ENCODE data around the gene FAM13B.
"Not testable (repeated sequence)": the region's sequence is repeated elsewhere in the genome, so short reads cannot be mapped to it uniquely, and the experiment has no call there.

Gene FAM13B

DNA sequence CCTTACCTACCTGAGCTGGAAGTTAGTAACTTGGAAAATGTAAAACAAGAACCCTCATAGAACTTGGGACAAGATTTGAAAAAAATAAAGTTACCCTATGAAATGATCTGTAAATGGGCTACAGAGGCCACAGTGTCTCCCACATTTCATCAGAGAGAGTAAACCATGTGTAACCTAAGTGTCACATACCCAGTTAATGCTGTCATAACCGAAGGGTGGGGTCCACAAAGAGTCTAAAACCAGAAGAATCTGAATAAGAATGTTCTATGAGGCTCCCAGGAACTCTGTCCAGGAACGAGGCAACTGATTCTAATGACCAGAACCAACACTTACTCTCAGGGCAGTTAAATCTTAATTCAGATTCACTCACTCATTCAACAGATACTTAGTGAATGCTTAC lies 1.0 kb upstream of the FAM13B start:
- peak; percentile 38 for DNase-seq (ENCODE audit: low spot score)
- H3K27ac ChIP-seq, result no peak overlapping the region
- TF ChIP-seq, protein P1, sequence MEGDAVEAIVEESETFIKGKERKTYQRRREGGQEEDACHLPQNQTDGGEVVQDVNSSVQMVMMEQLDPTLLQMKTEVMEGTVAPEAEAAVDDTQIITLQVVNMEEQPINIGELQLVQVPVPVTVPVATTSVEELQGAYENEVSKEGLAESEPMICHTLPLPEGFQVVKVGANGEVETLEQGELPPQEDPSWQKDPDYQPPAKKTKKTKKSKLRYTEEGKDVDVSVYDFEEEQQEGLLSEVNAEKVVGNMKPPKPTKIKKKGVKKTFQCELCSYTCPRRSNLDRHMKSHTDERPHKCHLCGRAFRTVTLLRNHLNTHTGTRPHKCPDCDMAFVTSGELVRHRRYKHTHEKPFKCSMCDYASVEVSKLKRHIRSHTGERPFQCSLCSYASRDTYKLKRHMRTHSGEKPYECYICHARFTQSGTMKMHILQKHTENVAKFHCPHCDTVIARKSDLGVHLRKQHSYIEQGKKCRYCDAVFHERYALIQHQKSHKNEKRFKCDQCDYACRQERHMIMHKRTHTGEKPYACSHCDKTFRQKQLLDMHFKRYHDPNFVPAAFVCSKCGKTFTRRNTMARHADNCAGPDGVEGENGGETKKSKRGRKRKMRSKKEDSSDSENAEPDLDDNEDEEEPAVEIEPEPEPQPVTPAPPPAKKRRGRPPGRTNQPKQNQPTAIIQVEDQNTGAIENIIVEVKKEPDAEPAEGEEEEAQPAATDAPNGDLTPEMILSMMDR (conservative IDR thresholded peaks at IDR 0.05; ENCODE audit: low read depth), result no peak
- ChIA-PET CTCF (interaction anchor here (0.6 to 5.3 kb wide), 4 partner anchors 9 to 371 kb away, joined by 4 to 60 read pairs (median 6); no protein-coding TSS in a partner anchor), POLR2A (ENCODE audit: low non-redundant PET) (interaction anchor here (0.6 to 0.7 kb wide), 2 partner anchors 12 to 272 kb away, joined by 3 to 6 read pairs; no protein-coding TSS in a partner anchor)

DNA sequence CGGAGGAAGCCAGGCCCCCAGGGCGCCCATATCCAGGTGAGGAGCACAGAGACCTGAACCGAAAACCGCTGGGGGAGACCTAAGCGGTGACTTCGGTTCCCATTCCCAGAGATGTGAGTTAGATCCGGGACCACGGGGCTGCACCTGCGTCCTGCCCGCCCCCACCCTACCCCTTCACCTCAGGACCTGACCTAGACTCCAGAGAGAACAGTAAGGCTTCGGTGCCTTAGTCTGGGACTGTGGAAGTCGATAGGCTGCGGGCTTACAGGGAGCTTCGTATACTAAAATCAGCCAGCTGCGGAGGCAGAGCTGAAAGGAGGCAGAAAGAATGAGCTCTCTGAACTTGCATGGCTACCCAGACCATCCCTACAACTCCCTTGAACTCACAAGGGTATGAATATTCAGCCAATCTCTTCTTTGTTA lies 518 bp upstream of the FAM13B start:
- H3K27ac ChIP-seq, result peak overlapping the region; percentile 98
- DNase-seq (ENCODE audit: low spot score), result no peak
- TF ChIP-seq, protein P1 (conservative IDR thresholded peaks at IDR 0.05; ENCODE audit: low read depth), result no peak
- ChIA-PET CTCF (interaction anchor here (0.6 to 5.3 kb wide), 4 partner anchors 8 to 371 kb away, joined by 4 to 60 read pairs (median 6); no protein-coding TSS in a partner anchor), POLR2A (ENCODE audit: low non-redundant PET) (interaction anchor here (0.6 to 0.7 kb wide), 2 partner anchors 12 to 271 kb away, joined by 3 to 6 read pairs; no protein-coding TSS in a partner anchor)

DNA sequence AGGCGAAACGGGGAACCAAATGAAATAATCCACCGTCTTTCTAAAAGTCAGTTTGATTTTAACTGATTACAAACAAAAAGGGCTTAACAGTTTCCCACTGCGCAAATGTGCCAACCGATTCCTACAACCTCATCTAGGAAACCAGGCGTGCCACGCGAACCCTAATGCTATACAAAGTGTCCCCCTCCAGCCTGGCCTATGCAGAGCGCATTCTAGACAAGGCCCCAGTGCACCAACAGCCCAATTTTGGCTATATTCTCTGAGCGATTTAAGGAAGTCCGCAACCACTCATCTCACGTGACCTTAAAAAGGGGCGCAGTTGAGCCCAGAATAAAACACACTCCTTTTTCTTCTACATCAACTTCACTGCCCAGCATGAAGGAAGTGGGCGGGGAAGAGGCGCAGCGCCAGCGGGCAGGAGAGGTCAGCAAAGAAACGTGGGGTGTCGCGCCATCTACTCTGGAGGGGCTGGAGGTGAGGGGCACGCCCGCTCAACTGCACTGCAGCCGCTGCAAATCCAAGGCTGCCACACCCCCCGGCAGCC lies 779 bp downstream of the FAM13B start:
- CTCF ChIA-PET, result interaction anchor here (1.0 kb wide), 1 partner anchor 11 kb away, joined by 8 read pairs; no protein-coding TSS in a partner anchor
- peak overlapping the region; percentile 98 for H3K27ac ChIP-seq
- TF ChIP-seq, protein P1 (conservative IDR thresholded peaks at IDR 0.05; ENCODE audit: low read depth), result no peak
- no peak for DNase-seq (ENCODE audit: low spot score)
- POLR2A ChIA-PET (ENCODE audit: low non-redundant PET), result no interaction called here

DNA sequence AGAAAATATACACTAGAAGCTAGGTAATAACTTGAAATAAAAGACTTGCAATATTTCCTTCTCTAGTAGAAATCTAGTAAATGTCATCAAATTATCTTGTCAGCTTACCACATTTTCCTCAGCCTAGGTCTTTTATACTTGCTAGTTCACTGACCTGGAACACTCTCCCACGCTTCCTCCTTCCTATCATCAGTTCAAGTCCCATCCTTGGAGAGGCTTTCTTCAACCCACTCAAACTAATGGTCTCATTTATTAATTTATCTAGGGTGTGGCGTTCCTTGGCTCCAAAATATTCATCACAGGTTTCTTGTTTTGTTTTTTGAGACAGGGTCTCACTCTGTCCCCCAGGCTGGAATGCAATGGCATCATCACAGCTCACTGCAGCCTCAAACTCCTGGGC lies 2.9 kb downstream of the FAM13B start:
- no peak for DNase-seq (ENCODE audit: low spot score)
- POLR2A ChIA-PET (ENCODE audit: low non-redundant PET), result no interaction called here
- no peak overlapping the region for H3K27ac ChIP-seq
- TF ChIP-seq, protein P1 (conservative IDR thresholded peaks at IDR 0.05; ENCODE audit: low read depth), result no peak
- CTCF ChIA-PET, result interaction anchor here (0.7 kb wide), 1 partner anchor 401 kb away, joined by 3 read pairs; no protein-coding TSS in a partner anchor

DNA sequence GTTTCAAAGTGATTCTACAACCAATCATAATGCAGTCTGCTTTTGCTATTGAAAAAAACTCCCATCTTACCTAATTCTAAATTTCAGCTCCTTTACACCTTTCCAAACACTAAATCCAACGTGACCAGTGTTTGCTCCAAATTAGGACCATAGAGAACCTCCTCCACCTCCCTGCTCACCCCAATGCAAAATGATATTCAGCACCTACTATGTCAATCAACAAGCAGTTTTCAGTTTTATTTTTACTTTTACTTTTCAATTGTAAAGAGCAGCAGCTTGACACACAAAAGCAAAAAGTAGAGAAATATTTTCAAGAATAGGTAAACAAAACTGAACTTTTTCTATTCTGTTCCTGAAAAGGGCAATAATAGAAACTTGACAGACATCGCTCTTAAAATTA lies 3.4 kb downstream of the FAM13B start:
- CTCF ChIA-PET, result no interaction called here
- POLR2A ChIA-PET (ENCODE audit: low non-redundant PET), result no interaction called here

DNA sequence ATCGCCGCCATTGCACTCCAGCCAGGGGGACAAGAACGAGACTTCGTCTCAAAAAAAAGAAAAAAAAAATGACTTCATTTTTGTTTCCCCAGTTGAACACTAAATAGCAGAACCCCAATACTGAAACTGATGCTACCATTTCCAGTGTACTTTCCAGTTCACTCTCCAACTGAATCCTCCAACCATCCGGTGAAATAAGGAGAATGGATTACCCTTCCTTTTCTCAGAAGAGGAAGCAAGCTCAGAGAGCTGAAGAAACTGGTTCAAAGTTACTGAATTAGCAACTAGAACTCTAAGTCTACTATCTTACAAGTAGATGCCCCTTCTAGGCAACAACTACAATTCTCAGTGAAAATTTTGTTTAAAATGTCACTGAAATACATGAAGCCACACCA lies 3.9 kb downstream of the FAM13B start:
- TF ChIP-seq, protein P1 (conservative IDR thresholded peaks at IDR 0.05; ENCODE audit: low read depth), result no peak
- no peak overlapping the region for H3K27ac ChIP-seq
- DNase-seq (ENCODE audit: low spot score), result no peak
- CTCF ChIA-PET, result no interaction called here
- POLR2A ChIA-PET (ENCODE audit: low non-redundant PET), result no interaction called here

More for the DNA sequence above, 3.4 kb downstream of the FAM13B start:
- H3K27ac ChIP-seq, result no peak overlapping the region
- no peak for DNase-seq (ENCODE audit: low spot score)
- TF ChIP-seq, protein P1 (conservative IDR thresholded peaks at IDR 0.05; ENCODE audit: low read depth), result no peak

DNA sequence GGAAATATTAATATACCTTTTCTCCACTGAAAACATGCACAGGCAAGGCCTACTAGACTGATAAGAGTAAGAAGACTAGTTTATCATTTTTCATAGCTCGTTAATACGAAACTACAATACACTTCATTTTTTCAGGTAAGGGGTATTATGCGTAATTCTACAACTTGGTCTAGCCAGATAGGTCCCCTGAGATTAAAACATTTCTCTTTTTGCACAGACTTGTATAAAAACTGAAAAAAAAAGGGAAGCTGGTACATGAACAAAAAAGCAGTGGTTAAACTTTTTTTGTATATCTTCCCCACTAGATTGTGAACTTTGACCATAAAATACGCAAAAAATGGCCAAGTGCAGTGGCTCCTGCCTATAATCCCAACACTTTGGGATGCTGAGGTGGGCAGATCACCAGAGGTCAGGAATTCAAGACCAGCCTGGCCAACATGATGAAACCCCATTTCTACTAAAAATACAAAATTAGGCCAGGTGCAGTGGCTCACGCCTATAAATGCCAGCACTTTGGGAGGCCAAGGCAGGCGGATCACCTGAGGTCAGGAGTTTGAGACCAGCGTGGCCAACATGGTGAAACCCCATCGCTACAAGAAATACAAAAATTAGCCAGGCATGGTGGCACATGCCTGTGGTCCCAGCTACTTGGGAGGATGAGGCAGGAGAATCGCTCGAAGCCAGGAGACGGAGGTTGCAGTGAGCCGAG lies 4.5 kb downstream of the FAM13B start:
- POLR2A ChIA-PET (ENCODE audit: low non-redundant PET); H3K27ac ChIP-seq; DNase-seq (ENCODE audit: low spot score): not testable (repeated sequence)
- CTCF ChIA-PET, result interaction anchor here (0.6 to 1.4 kb wide), 3 partner anchors 39 to 250 kb away, joined by 3 read pairs; no protein-coding TSS in a partner anchor

DNA sequence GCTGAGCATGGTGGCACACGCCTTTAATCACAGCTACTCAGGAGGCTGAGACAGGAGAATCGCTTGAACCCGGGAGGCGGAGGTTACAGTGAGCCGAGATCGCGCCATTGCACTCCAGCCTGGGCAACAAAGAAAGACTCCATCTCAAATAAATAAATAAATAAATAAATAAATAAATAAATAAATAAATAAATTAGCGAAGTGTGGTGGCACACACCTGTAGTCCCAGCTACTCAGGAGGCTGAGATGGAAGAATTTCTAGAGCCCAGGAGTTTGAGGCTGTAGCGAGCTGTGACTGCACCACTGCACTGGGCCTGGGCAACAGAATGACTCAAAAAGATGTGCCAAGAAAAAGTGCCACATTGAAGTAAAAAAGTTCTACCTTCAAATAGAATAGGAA lies 6.1 kb downstream of the FAM13B start:
- ChIA-PET POLR2A (ENCODE audit: low non-redundant PET) (interaction anchor here (0.7 kb wide), 1 partner anchor 79 kb away, joined by 11 read pairs; no protein-coding TSS in a partner anchor), CTCF (interaction anchor here (0.6 to 1.6 kb wide), 3 partner anchors 9 to 16 kb away, joined by 3 to 6 read pairs (median 4); no protein-coding TSS in a partner anchor)
- H3K27ac ChIP-seq; DNase-seq (ENCODE audit: low spot score): not testable (repeated sequence)

Measured in RWPE1 (cell line).